BLaER1 (cell line): ENCODE results near the gene SYNM.

ENCODE experiments used
- H3K27ac ChIP-seq: shearing (Covaris generic); formaldehyde crosslinking; 2 replicates; pipeline ENCODE4 v1.8.1; 2022
- H3K27me3 ChIP-seq: shearing (Covaris generic); formaldehyde crosslinking; 2 replicates; pipeline ENCODE4 v1.8.1; 2022
- H3K36me3 ChIP-seq: shearing (Covaris generic); formaldehyde crosslinking; 2 replicates; pipeline ENCODE4 v1.8.1; 2022
- H3K4me1 ChIP-seq: shearing (Covaris generic); formaldehyde crosslinking; 2 replicates; pipeline ENCODE4 v1.8.1; 2022
- H3K4me2 ChIP-seq: shearing (Covaris generic); formaldehyde crosslinking; 2 replicates; pipeline ENCODE4 v1.8.1; 2022
- H3K4me3 ChIP-seq: shearing (Covaris generic); formaldehyde crosslinking; 2 replicates; pipeline ENCODE4 v1.8.1; 2022
- H3K9ac ChIP-seq: shearing (Covaris generic); formaldehyde crosslinking; 2 replicates; pipeline ENCODE4 v1.8.1; 2022
- H3K9me3 ChIP-seq: shearing (Covaris generic); formaldehyde crosslinking; 2 replicates; pipeline ENCODE4 v1.8.1; 2022
- H4K20me1 ChIP-seq: shearing (Covaris generic); formaldehyde crosslinking; 2 replicates; pipeline ENCODE4 v1.8.1; 2022
- Cebpa-rat ChIP-seq: shearing (Covaris generic); IDR thresholded peaks from 2 replicates; pipeline ENCODE4 v1.8.1; 2022

The SYNM gene

GRCh38 chr15:99174567-99175395 is 69.9 kb downstream of the SYNM start:
- Histone ChIP-seq H3K9me3 (no peaks in the 10 kb centered on the region), H4K20me1 (no peaks in the 10 kb centered on the region), H3K27me3 (no peaks in the 10 kb centered on the region), H3K9ac (no peak overlapping the region), H3K4me1 (peaks cover 21% of the 10 kb centered on the region), H3K36me3 (no peaks in the 10 kb centered on the region), H3K4me3 (no peak overlapping the region), H3K4me2 (peak overlapping the region; percentile 29), H3K27ac (no peak overlapping the region)
- no peak for TF ChIP-seq Cebpa-rat

GRCh38 chr15:99176757-99177156 is 71.9 kb downstream of the SYNM start:
- Histone ChIP-seq H4K20me1 (no peaks in the 10 kb centered on the region), H3K36me3 (no peaks in the 10 kb centered on the region), H3K4me2 (no peak overlapping the region), H3K27me3 (no peaks in the 10 kb centered on the region), H3K4me1 (peaks cover 28% of the 10 kb centered on the region), H3K9me3 (no peaks in the 10 kb centered on the region), H3K4me3 (no peak overlapping the region), H3K27ac (no peak overlapping the region), H3K9ac (no peak overlapping the region)
- TF ChIP-seq Cebpa-rat = no peak

- H3K4me1 ChIP-seq = peaks cover 33% of the 10 kb centered on the region
- no peak overlapping the region for H3K4me2 ChIP-seq
- no peak overlapping the region for H3K4me3 ChIP-seq
- no peak overlapping the region for H3K27ac ChIP-seq
- no peak overlapping the region for H3K9ac ChIP-seq
- no peak for TF ChIP-seq Cebpa-rat
- H3K27me3 ChIP-seq = no peaks in the 10 kb centered on the region
- no peaks in the 10 kb centered on the region for H3K36me3 ChIP-seq
- no peaks in the 10 kb centered on the region for H3K9me3 ChIP-seq
- H4K20me1 ChIP-seq = no peaks in the 10 kb centered on the region
These were observed 72.8 kb downstream of the SYNM start for GRCh38 chr15:99177679-99178078.

- no peak for TF ChIP-seq Cebpa-rat
- no peaks in the 10 kb centered on the region for H3K9me3 ChIP-seq
- no peak overlapping the region for H3K27ac ChIP-seq
- no peak overlapping the region for H3K4me3 ChIP-seq
- no peak overlapping the region for H3K9ac ChIP-seq
- no peaks in the 10 kb centered on the region for H3K36me3 ChIP-seq
- peaks cover 18% of the 10 kb centered on the region for H3K4me1 ChIP-seq
- 0 out of 2 replicates have a peak overlapping the region, but pooled peaks have one; percentile 3 for H3K4me2 ChIP-seq
- H4K20me1 ChIP-seq = no peaks in the 10 kb centered on the region
- no peaks in the 10 kb centered on the region for H3K27me3 ChIP-seq
These were observed 75.4 kb downstream of the SYNM start for GRCh38 chr15:99180086-99180963.

- H3K9ac ChIP-seq = no peak overlapping the region
- H3K36me3 ChIP-seq = no peaks in the 10 kb centered on the region
- no peaks in the 10 kb centered on the region for H3K9me3 ChIP-seq
- no peak overlapping the region for H3K4me3 ChIP-seq
- H3K27me3 ChIP-seq = no peaks in the 10 kb centered on the region
- H3K27ac ChIP-seq = no peak overlapping the region
- H3K4me1 ChIP-seq = peaks cover 16% of the 10 kb centered on the region
- no peaks in the 10 kb centered on the region for H4K20me1 ChIP-seq
- no peak for TF ChIP-seq Cebpa-rat
- H3K4me2 ChIP-seq = no peak overlapping the region
These were observed 76.1 kb downstream of the SYNM start for GRCh38 chr15:99180964-99181306.

GRCh38 chr15:99181545-99181971 is 76.7 kb downstream of the SYNM start:
- TF ChIP-seq Cebpa-rat = no peak
- no peaks in the 10 kb centered on the region for H3K27me3 ChIP-seq
- no peaks in the 10 kb centered on the region for H3K9me3 ChIP-seq
- H3K4me3 ChIP-seq = no peak overlapping the region
- no peaks in the 10 kb centered on the region for H3K36me3 ChIP-seq
- peak overlapping the region; percentile 32 for H3K4me2 ChIP-seq
- peaks cover 16% of the 10 kb centered on the region for H3K4me1 ChIP-seq
- H3K27ac ChIP-seq = no peak overlapping the region
- H3K9ac ChIP-seq = no peak overlapping the region
- H4K20me1 ChIP-seq = no peaks in the 10 kb centered on the region

GRCh38 chr15:99182791-99183190 is 77.9 kb downstream of the SYNM start:
- Histone ChIP-seq H3K9me3 (no peaks in the 10 kb centered on the region), H3K4me1 (peaks cover 16% of the 10 kb centered on the region), H3K4me2 (no peak overlapping the region), H3K4me3 (no peak overlapping the region), H4K20me1 (no peaks in the 10 kb centered on the region), H3K9ac (no peak overlapping the region), H3K27ac (no peak overlapping the region), H3K36me3 (no peaks in the 10 kb centered on the region), H3K27me3 (no peaks in the 10 kb centered on the region)
- no peak for TF ChIP-seq Cebpa-rat
